HG02981 (cell line): ENCODE measurements around the gene MBTD1.
A peak's percentile ranks its signal among the peaks of the same experiment; 100 is the strongest.
"Not testable (repeated sequence)": the region's sequence is repeated elsewhere in the genome, so short reads cannot be mapped to it uniquely, and the experiment has no call there.

ENCODE experiments used
- ATAC-seq: cut with Tn5 transposase; IDR thresholded peaks from one replicate; pipeline ENCODE4 v1.9.1; 2021; ENCODE audit warnings: mild to moderate bottlenecking, moderate library complexity; ENCODE audit not compliant: unreplicated experiment

The MBTD1 gene

GRCh38 chr17:51191895-51192294 lies 68.0 kb downstream of the MBTD1 start:
- ATAC-seq: no peak

- no peak for ATAC-seq
These were observed 70.2 kb downstream of the MBTD1 start for GRCh38 chr17:51189628-51190027.

GRCh38 chr17:51189162-51189561 lies 70.7 kb downstream of the MBTD1 start:
- ATAC-seq: no peak

- ATAC-seq: no peak
These were observed 71.5 kb downstream of the MBTD1 start for GRCh38 chr17:51188271-51188833.

GRCh38 chr17:51185763-51186332 lies 74.0 kb downstream of the MBTD1 start:
- no peak for ATAC-seq

GRCh38 chr17:51184124-51184523 lies 75.7 kb downstream of the MBTD1 start:
- ATAC-seq: no peak

- ATAC-seq: no peak
These were observed 79.4 kb downstream of the MBTD1 start for GRCh38 chr17:51180486-51180885.

GRCh38 chr17:51172030-51172429 lies 87.8 kb downstream of the MBTD1 start:
- not testable (repeated sequence) for ATAC-seq

- ATAC-seq: no peak
These were observed 89.1 kb downstream of the MBTD1 start for GRCh38 chr17:51170736-51171135.

- ATAC-seq: no peak
These were observed 90.5 kb downstream of the MBTD1 start for GRCh38 chr17:51169340-51169739.

GRCh38 chr17:51166987-51167931 lies 92.6 kb downstream of the MBTD1 start:
- ATAC-seq: peak; percentile 31

- peak; percentile 90 for ATAC-seq
These were observed 93.5 kb downstream of the MBTD1 start, which contains the start of gene NME2 for GRCh38 chr17:51166198-51166986. Gene NME2, plus strand, starts transcription at chr17:51166411. Its CDS starts 420 bp downstream, at chr17:51166831.

GRCh38 chr17:51165680-51166197 lies 94.1 kb downstream of the MBTD1 start:
- no peak for ATAC-seq

- no peak for ATAC-seq
These were observed 94.8 kb downstream of the MBTD1 start for GRCh38 chr17:51164911-51165679.

- ATAC-seq: no peak
These were observed 98.3 kb downstream of the MBTD1 start for GRCh38 chr17:51161541-51161940.

- ATAC-seq: no peak
These were observed 100.2 kb downstream of the MBTD1 start for GRCh38 chr17:51159604-51160003.

GRCh38 chr17:51155416-51155815 lies 104.4 kb downstream of the MBTD1 start:
- no peak for ATAC-seq

GRCh38 chr17:51154176-51154575 lies 105.7 kb downstream of the MBTD1 start:
- ATAC-seq: no peak

- ATAC-seq: peak; percentile 89
These were observed 106.4 kb downstream of the MBTD1 start, which contains the start of gene NME1 for GRCh38 chr17:51153210-51154072. Gene NME1, plus strand, starts transcription at chr17:51153559. Its CDS starts 2,096 bp downstream, at chr17:51155655.
